HepG2 (cell line): Measurements from ENCODE around the gene HOXB6. TPM values are rescaled to one million over a fixed set of nuclear protein-coding genes. Genes with fewer than 3 reads are reported as not detected.

ENCODE experiments used
- ATAC-seq: fragments of 200-7000 bp; cut with Tn5 transposase; 3 replicates; pipeline ENCODE4 v1.9.1; 2020; ENCODE audit warnings: mild to moderate bottlenecking, moderate library complexity
- BruUV-seq: library from RNA; stranded (reverse); fragments of 400-500 nt; replicated peaks from 2 replicates; lab custom pipeline; 2021; lab: Mats Ljungman, UMichigan
- CTCF ChIA-PET: fragments of 300-600 bp; formaldehyde crosslinking; extraction: SDS; loops from one replicate; lab custom pipeline; 2021; ENCODE audit warnings: low total read pairs, inconsistent platforms, low intra/inter-chr PET ratio; lab: Yijun Ruan, JAX
- POLR2A ChIA-PET: fragments of 350-600 bp; sonication (Branson Sonifier 250); formaldehyde crosslinking; loops from one replicate; lab custom pipeline; 2020; ENCODE audit warnings: antibody characterized with exemption, inconsistent platforms; lab: Yijun Ruan, JAX
- DNase-seq: peaks from one replicate; pipeline ENCODE4 v3.0.0-alpha.2; 2015; ENCODE audit warnings: low spot score
- FAIRE-seq: peaks from 3 replicates; lab custom pipeline; 2011; peaks lifted over from hg19 to GRCh38; lab: Jason Lieb, UNC
- H2AFZ ChIP-seq: one replicate; pipeline ENCODE4 v1.6.1; 2011; ENCODE audit warnings: low read length, inconsistent platforms
- H3K27ac ChIP-seq: fragments of 300-600 bp; 3 replicates; pipeline ENCODE4 v1.8.0; 2011; ENCODE audit warnings: mixed run types, mild to moderate bottlenecking, mixed read lengths, low read length, inconsistent platforms; ENCODE audit not compliant: insufficient read depth; ENCODE audit errors: extremely low read length
- H3K27me3 ChIP-seq, 2 experiments: fragments of 200-600 bp in 1 of 2; 2 replicates in 1 of 2; 3 replicates in 1 of 2; pipeline versions ENCODE4 v1.6.0 to v1.8.0; 2011; ENCODE audit warnings: low read length in 2 of 2, mild to moderate bottlenecking in 2 of 2, moderate library complexity in 2 of 2, inconsistent platforms in 1 of 2; ENCODE audit not compliant: insufficient read depth in 2 of 2, control insufficient read depth in 1 of 2
- H3K36me3 ChIP-seq, 2 experiments: fragments of 200-600 bp in 1 of 2; replicated peaks in 1 of 2; 2 replicates in 1 of 2; 3 replicates in 1 of 2; pipeline versions ENCODE4 v1.5.1 to v1.8.0; 2011; ENCODE audit warnings: low read length in 2 of 2, inconsistent platforms in 1 of 2; ENCODE audit not compliant: insufficient read depth in 2 of 2, control insufficient read depth in 1 of 2
- H3K4me1 ChIP-seq: 2 replicates; pipeline ENCODE4 v1.5.1; 2012; ENCODE audit warnings: low read length, inconsistent platforms; ENCODE audit not compliant: insufficient read depth
- H3K4me2 ChIP-seq: 2 replicates; pipeline ENCODE4 v1.6.0; 2011; ENCODE audit warnings: low read depth, low read length, inconsistent platforms
- H3K4me3 ChIP-seq, 3 experiments: fragments of 200-600 bp in 1 of 3; sonication (generic), shearing (Covaris generic) in 1 of 3; replicated peaks in 1 of 3; 2 replicates each; pipeline ENCODE4 v1.5.1; 2011 to 2016; ENCODE audit warnings: low read length in 3 of 3, inconsistent platforms in 2 of 3, low read depth in 2 of 3, mild to moderate bottlenecking in 2 of 3, control low read depth in 1 of 3, mixed read lengths in 1 of 3; ENCODE audit not compliant: insufficient read depth in 1 of 3
- H3K79me2 ChIP-seq: one replicate; pipeline ENCODE4 v1.6.1; 2011; ENCODE audit warnings: low read length, inconsistent platforms; ENCODE audit not compliant: insufficient read depth
- H3K9ac ChIP-seq: 2 replicates; pipeline ENCODE4 v1.6.0; 2011; ENCODE audit warnings: mild to moderate bottlenecking, low read depth, low read length, inconsistent platforms; ENCODE audit not compliant: insufficient read depth
- H3K9me3 ChIP-seq: 2 replicates; pipeline ENCODE4 v1.5.1; 2012; ENCODE audit warnings: mild to moderate bottlenecking, low read length
- H4K20me1 ChIP-seq: 2 replicates; pipeline ENCODE4 v1.6.0; 2011; ENCODE audit warnings: inconsistent platforms, mild to moderate bottlenecking, low read length, moderate library complexity; ENCODE audit not compliant: insufficient read depth
- ADNP ChIP-seq: sonication (generic); formaldehyde crosslinking; IDR thresholded peaks from 2 replicates; pipeline ENCODE4 v1.4.0; 2020; ENCODE audit warnings: missing genetic modification reagents
- GFI1 ChIP-seq: sonication (generic); formaldehyde crosslinking; IDR thresholded peaks from 2 replicates; pipeline ENCODE4 v1.5.0; 2020; ENCODE audit warnings: missing genetic modification reagents, mild to moderate bottlenecking, borderline replicate concordance
- RBM39 ChIP-seq: fragments of 200-400 bp; formaldehyde crosslinking; IDR thresholded peaks from one replicate; pipeline ENCODE4 v1.6.1; 2018; ENCODE audit warnings: antibody characterized with exemption, mild to moderate bottlenecking, low read depth, low read length; ENCODE audit not compliant: poor library complexity, severe bottlenecking
- SRF ChIP-seq: IDR thresholded peaks from 2 replicates; pipeline ENCODE4 v1.6.1; 2011; ENCODE audit warnings: mild to moderate bottlenecking, low read depth, low read length, moderate library complexity
- TSC22D2 ChIP-seq: sonication (generic); formaldehyde crosslinking; IDR thresholded peaks from 2 replicates; pipeline ENCODE4 v1.5.1; 2020; ENCODE audit warnings: missing genetic modification reagents, mild to moderate bottlenecking, borderline replicate concordance
- ZNF12 ChIP-seq: sonication (generic); formaldehyde crosslinking; IDR thresholded peaks from 2 replicates; pipeline ENCODE4 v1.5.0; 2020; ENCODE audit warnings: missing genetic modification reagents
- ZNF775 ChIP-seq: sonication (generic); formaldehyde crosslinking; IDR thresholded peaks from 2 replicates; pipeline ENCODE4 v1.4.0; 2020; ENCODE audit warnings: missing genetic modification reagents, mild to moderate bottlenecking, moderate library complexity, borderline replicate concordance
- WGBS: methylation state at CpG from one replicate; pipeline ENCODE4 v1.1.6; 2017; ENCODE audit warnings: low lambda C conversion rate; 5-methylcytosine and 5-hydroxymethylcytosine counted together
- in situ Hi-C: cut with HindIII; loops from 2 replicates; pipeline ENCODE4 v1.10.0; 2017; ENCODE audit warnings: low pct_unique_long_range_greater_than_20kb; ENCODE audit not compliant: extremely low pct_ligation_motif_present
- intact Hi-C: fragments of 100-400 bp; cut with micrococcal nuclease; formaldehyde crosslinking; loops from one replicate; pipeline ENCODE4 v1.10.0; 2022; ENCODE audit not compliant: unreplicated experiment
- polyA plus RNA-seq, 8 experiments: library from polyadenylated mRNA; depleted of rRNA in 3 of 8; stranded (reverse) in 7 of 8; unstranded in 1 of 8; fragments of >200 nt; fragmentation: Illumina TruSeq in 4 of 8; extraction: Trizol in 4 of 8; gene quantifications; 2 replicates each; pipeline versions ENCODE4 v1.2.1 to v1.2.3, GENCODE V29; 2011 to 2016; ENCODE audit warnings: low read depth in 4 of 8, missing spikeins in 1 of 8, mixed read lengths in 1 of 8; ENCODE audit not compliant: insufficient read depth in 1 of 8
- total RNA-seq, 5 experiments: library from RNA; depleted of rRNA; stranded (reverse); fragments of >200 nt; fragmentation: Illumina TruSeq; extraction: Trizol; gene quantifications; 2 replicates each; pipeline ENCODE4 v1.2.3, GENCODE V29; 2016; ENCODE audit warnings: low read depth in 1 of 5
- TF ChIP-seq, protein P1 (sequence below): sonication (generic); formaldehyde crosslinking; IDR thresholded peaks from 2 replicates; pipeline ENCODE4 v1.4.0; 2020; ENCODE audit warnings: mild to moderate bottlenecking, missing genetic modification reagents
- TF ChIP-seq, protein P2 (sequence below): IDR thresholded peaks from 2 replicates; pipeline ENCODE4 v1.6.1; 2018; ENCODE audit warnings: missing genetic modification reagents, mild to moderate bottlenecking, missing compliant biosample characterization
- TF ChIP-seq, protein P3 (sequence below): sonication (generic); formaldehyde crosslinking; IDR thresholded peaks from 2 replicates; pipeline ENCODE4 v1.4.0; 2020; ENCODE audit warnings: mild to moderate bottlenecking, low read depth, missing genetic modification reagents

HOXB6 gene
- total and polyA plus RNA-seq, 2 of the 13 experiments (the other 11 are each of a cell fraction or from before 2014, with no cell fraction given), result not detected

DNA sequence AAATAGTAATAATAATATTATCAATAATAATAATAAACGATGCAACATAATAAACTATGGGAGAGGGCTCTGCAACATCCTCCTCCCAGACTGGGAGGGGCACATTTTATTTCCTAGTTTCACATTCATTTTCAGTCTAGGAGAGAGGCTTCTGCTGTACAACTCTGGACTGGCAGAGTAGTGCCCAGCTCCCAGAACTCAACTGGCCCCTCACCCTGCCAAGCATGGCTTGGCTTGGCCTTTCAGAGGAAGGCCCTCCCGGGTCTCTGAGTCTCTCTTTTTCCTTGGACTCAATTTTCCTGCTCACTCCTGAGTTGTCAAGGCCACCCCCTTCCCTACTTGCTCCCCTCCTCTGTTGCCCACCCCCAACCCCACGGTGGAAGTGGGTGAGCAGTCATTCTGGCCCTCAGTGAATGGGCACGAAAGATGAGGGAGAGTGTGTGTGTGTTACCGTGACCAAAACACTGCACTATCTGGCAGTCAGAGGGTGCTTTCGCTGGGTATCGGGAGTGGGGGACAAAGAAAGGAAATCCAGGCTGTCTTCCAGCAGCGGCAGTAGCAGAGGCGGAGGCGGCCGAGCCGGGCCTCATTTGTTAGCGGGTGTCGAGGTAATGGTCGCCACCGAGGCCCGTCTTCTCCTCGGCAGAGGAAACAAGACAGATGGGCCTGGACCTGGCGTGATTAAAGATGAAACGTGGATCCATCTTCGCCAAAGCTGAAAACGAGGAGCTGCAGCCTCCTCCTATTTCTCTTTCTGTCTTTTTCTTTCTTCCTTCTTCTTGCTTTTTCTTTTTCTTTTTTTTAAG lies 28.9 kb downstream of the HOXB6 start:
- intact Hi-C loops (no loop called here), in situ Hi-C loops (no loop called here)
- WGBS, result 41% methylated on average over 22 of the region's 22 CpGs
- POLR2A ChIA-PET, result no interaction called here
- no TSS peak for BruUV-seq
- H3K4me3 ChIP-seq, result no peak overlapping the region
- no peak overlapping the region for H3K9ac ChIP-seq
- ATAC-seq, result no peak
- H3K4me2 ChIP-seq, result no peak overlapping the region
- DNase-seq, result no peak
- TF ChIP-seq RBM39, result no peak
- TF ChIP-seq ADNP (CRISPR knock-in tag), result no peak
- TF ChIP-seq, protein P1, sequence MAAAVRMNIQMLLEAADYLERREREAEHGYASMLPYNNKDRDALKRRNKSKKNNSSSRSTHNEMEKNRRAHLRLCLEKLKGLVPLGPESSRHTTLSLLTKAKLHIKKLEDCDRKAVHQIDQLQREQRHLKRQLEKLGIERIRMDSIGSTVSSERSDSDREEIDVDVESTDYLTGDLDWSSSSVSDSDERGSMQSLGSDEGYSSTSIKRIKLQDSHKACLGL (CRISPR knock-in tag), result no peak
- no peak for TF ChIP-seq SRF
- H3K36me3 ChIP-seq, result no peaks in the 10 kb centered on the region
- H3K4me1 ChIP-seq, result no peaks in the 10 kb centered on the region
- no peak overlapping the region for H2AFZ ChIP-seq
- H3K79me2 ChIP-seq, result no peaks in the 10 kb centered on the region
- CTCF ChIA-PET, result no interaction called here
- H4K20me1 ChIP-seq, result no peaks in the 10 kb centered on the region
- no peak for FAIRE-seq
- H3K27ac ChIP-seq, result no peak overlapping the region
- peaks cover 29 to 89% of the 10 kb centered on the region in 2 experiments for H3K27me3 ChIP-seq
- H3K9me3 ChIP-seq, result no peaks in the 10 kb centered on the region

DNA sequence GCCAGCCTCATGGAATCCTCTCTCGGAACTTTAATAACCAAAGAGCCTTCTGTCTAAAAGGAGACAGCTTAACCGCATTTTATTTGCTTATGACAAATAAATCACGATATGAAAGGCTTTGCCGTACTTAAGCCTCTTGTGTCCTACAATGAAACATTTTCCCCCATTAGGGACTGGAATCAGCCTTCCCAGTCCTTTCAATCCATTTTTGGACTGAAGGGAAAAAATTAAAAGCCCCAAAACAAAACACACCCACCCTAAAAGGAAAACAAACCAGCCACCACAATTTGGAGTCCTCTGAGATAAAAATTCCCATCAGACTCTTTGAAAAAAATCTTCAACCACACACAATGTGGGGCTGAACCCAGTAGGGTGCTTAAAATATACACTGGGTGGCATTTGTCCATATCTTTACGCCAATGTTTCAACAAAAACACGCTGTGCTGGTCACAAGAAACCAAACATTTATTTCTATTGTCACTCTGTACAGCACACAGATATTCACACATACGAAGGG lies 29.7 kb downstream of the HOXB6 start:
- Histone ChIP-seq H3K4me3 (no peak overlapping the region), H4K20me1 (no peaks in the 10 kb centered on the region), H3K79me2 (no peaks in the 10 kb centered on the region), H2AFZ (no peak overlapping the region), H3K27ac (no peak overlapping the region), H3K9ac (no peak overlapping the region), H3K4me1 (no peaks in the 10 kb centered on the region), H3K27me3 (peaks cover 35 to 89% of the 10 kb centered on the region in 2 experiments), H3K4me2 (no peak overlapping the region), H3K36me3 (no peaks in the 10 kb centered on the region), H3K9me3 (no peaks in the 10 kb centered on the region)
- FAIRE-seq, result no peak
- in situ Hi-C loops, result no loop called here
- ATAC-seq, result no peak
- 8% methylated on average over 7 of the region's 7 CpGs for WGBS
- DNase-seq, result no peak
- TF ChIP-seq, protein P2, sequence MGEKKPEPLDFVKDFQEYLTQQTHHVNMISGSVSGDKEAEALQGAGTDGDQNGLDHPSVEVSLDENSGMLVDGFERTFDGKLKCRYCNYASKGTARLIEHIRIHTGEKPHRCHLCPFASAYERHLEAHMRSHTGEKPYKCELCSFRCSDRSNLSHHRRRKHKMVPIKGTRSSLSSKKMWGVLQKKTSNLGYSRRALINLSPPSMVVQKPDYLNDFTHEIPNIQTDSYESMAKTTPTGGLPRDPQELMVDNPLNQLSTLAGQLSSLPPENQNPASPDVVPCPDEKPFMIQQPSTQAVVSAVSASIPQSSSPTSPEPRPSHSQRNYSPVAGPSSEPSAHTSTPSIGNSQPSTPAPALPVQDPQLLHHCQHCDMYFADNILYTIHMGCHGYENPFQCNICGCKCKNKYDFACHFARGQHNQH (CRISPR knock-in tag), result no peak
- TF ChIP-seq, protein P3, sequence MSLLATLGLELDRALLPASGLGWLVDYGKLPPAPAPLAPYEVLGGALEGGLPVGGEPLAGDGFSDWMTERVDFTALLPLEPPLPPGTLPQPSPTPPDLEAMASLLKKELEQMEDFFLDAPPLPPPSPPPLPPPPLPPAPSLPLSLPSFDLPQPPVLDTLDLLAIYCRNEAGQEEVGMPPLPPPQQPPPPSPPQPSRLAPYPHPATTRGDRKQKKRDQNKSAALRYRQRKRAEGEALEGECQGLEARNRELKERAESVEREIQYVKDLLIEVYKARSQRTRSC (CRISPR knock-in tag), result no peak
- TF ChIP-seq GFI1 (CRISPR knock-in tag) (no peak), TSC22D2 (CRISPR knock-in tag) (no peak), ZNF12 (CRISPR knock-in tag) (peak; percentile 48; the same call in 1 of the 2 replicates), ZNF775 (CRISPR knock-in tag) (no peak)
- intact Hi-C loops, result no loop called here
- BruUV-seq, result no TSS peak
- ChIA-PET CTCF (no interaction called here), POLR2A (no interaction called here)
